ENCODE data around the gene ITGAL. TPM values are rescaled to one million over a fixed set of nuclear protein-coding genes. Genes with fewer than 3 reads are reported as not detected.
A peak's percentile ranks its signal among the peaks of the same experiment; 100 is the strongest.

Gene ITGAL
- total and polyA plus RNA-seq, 2 of the 13 experiments (the other 11 are each of a cell fraction or from before 2014, with no cell fraction given), result 0.86 to 1.2 TPM

GRCh38 chr16:30478766-30479478 is 6.4 kb downstream of the ITGAL start:
- Histone ChIP-seq H3K27me3 (ENCODE audit: control insufficient read depth in 1 of 2, insufficient read depth in 2 of 2, low read length in 2 of 2) (peaks cover 3 to 15% of the 10 kb centered on the region in 2 experiments; a peak in 3 of 5 replicates), H3K4me2 (ENCODE audit: low read depth, low read length) (no peak overlapping the region), H3K79me2 (ENCODE audit: insufficient read depth, low read length) (no peaks in the 10 kb centered on the region), H4K20me1 (ENCODE audit: insufficient read depth, low read length) (no peaks in the 10 kb centered on the region), H3K27ac (ENCODE audit: extremely low read length, insufficient read depth, low read length) (no peak overlapping the region), H3K4me1 (ENCODE audit: insufficient read depth, low read length) (peaks cover 24% of the 10 kb centered on the region), H3K9ac (ENCODE audit: insufficient read depth, low read depth, low read length) (no peak overlapping the region), H3K4me3 (replicated peaks in 1 of 3; ENCODE audit: insufficient read depth in 1 of 3, low read depth in 2 of 3, low read length in 3 of 3) (no peak overlapping the region), H2AFZ (ENCODE audit: low read length) (no peak overlapping the region), H3K9me3 (ENCODE audit: low read length) (no peaks in the 10 kb centered on the region), H3K36me3 (replicated peaks in 1 of 2; ENCODE audit: control insufficient read depth in 1 of 2, insufficient read depth in 2 of 2, low read length in 2 of 2) (no peaks in the 10 kb centered on the region)
- ATAC-seq, result no peak
- DNase-seq (ENCODE audit: low spot score), result no peak
- FAIRE-seq, result peak; percentile 47
- intact Hi-C loops (cut with micrococcal nuclease; ENCODE audit: unreplicated experiment) (no loop called here), in situ Hi-C loops (cut with HindIII; ENCODE audit: extremely low pct_ligation_motif_present, low pct_unique_long_range_greater_than_20kb) (no loop called here)
- BruUV-seq (replicated peaks), result no TSS peak
- ChIA-PET POLR2A (no interaction called here), CTCF (ENCODE audit: low intra/inter-chr PET ratio, low total read pairs) (no interaction called here)
- WGBS (ENCODE audit: low lambda C conversion rate), result 56% methylated on average over 12 of the region's 12 CpGs
- no peak for TF ChIP-seq ZMYM2 (CRISPR knock-in tag; IDR thresholded peaks at IDR 0.05)
- no peak for TF ChIP-seq RAD51 (IDR thresholded peaks at IDR 0.05; ENCODE audit: borderline replicate concordance)
- TF ChIP-seq, protein P1, sequence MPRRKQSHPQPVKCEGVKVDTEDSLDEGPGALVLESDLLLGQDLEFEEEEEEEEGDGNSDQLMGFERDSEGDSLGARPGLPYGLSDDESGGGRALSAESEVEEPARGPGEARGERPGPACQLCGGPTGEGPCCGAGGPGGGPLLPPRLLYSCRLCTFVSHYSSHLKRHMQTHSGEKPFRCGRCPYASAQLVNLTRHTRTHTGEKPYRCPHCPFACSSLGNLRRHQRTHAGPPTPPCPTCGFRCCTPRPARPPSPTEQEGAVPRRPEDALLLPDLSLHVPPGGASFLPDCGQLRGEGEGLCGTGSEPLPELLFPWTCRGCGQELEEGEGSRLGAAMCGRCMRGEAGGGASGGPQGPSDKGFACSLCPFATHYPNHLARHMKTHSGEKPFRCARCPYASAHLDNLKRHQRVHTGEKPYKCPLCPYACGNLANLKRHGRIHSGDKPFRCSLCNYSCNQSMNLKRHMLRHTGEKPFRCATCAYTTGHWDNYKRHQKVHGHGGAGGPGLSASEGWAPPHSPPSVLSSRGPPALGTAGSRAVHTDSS (CRISPR knock-in tag; conservative IDR thresholded peaks at IDR 0.05), result no peak
- TF ChIP-seq, protein P2, sequence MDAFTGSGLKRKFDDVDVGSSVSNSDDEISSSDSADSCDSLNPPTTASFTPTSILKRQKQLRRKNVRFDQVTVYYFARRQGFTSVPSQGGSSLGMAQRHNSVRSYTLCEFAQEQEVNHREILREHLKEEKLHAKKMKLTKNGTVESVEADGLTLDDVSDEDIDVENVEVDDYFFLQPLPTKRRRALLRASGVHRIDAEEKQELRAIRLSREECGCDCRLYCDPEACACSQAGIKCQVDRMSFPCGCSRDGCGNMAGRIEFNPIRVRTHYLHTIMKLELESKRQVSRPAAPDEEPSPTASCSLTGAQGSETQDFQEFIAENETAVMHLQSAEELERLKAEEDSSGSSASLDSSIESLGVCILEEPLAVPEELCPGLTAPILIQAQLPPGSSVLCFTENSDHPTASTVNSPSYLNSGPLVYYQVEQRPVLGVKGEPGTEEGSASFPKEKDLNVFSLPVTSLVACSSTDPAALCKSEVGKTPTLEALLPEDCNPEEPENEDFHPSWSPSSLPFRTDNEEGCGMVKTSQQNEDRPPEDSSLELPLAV (CRISPR knock-in tag; conservative IDR thresholded peaks at IDR 0.05; ENCODE audit: low read depth), result no peak
- no peak for TF ChIP-seq ZNF609 (CRISPR knock-in tag; IDR thresholded peaks at IDR 0.05; ENCODE audit: borderline replicate concordance)
- no peak for TF ChIP-seq NR2F6 (IDR thresholded peaks at IDR 0.05)
- TF ChIP-seq NR2F6 (CRISPR knock-in tag; IDR thresholded peaks at IDR 0.05), result no peak
- TF ChIP-seq, protein P3, sequence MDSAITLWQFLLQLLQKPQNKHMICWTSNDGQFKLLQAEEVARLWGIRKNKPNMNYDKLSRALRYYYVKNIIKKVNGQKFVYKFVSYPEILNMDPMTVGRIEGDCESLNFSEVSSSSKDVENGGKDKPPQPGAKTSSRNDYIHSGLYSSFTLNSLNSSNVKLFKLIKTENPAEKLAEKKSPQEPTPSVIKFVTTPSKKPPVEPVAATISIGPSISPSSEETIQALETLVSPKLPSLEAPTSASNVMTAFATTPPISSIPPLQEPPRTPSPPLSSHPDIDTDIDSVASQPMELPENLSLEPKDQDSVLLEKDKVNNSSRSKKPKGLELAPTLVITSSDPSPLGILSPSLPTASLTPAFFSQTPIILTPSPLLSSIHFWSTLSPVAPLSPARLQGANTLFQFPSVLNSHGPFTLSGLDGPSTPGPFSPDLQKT (CRISPR knock-in tag; IDR thresholded peaks at IDR 0.05; ENCODE audit: borderline replicate concordance), result no peak
- TF ChIP-seq ELF1 (CRISPR knock-in tag; IDR thresholded peaks at IDR 0.05), result no peak
- TF ChIP-seq ZNF556 (CRISPR knock-in tag; IDR thresholded peaks at IDR 0.05; ENCODE audit: borderline replicate concordance), result no peak
- no peak for TF ChIP-seq ZBTB10 (CRISPR knock-in tag; IDR thresholded peaks at IDR 0.05; ENCODE audit: borderline replicate concordance)
